PC-3 (cell line): ENCODE measurements around the gene TRIM47. TPM values are rescaled to one million over a fixed set of nuclear protein-coding genes. Genes with fewer than 3 reads are reported as not detected.

Source experiments
- ATAC-seq: fragments of 200-7000 bp; cut with Tn5 transposase; 2 replicates; pipeline ENCODE4 v1.9.1; 2020; ENCODE audit warnings: mild to moderate bottlenecking, moderate library complexity
- BruUV-seq: library from RNA; stranded (reverse); fragments of 400-500 nt; replicated peaks from 2 replicates; lab custom pipeline; 2021; lab: Mats Ljungman, UMichigan
- CTCF ChIA-PET: fragments of 300-600 bp; sonication (Branson Sonifier 250); formaldehyde crosslinking; loops from one replicate; lab custom pipeline; 2022; ENCODE audit warnings: antibody characterized with exemption; lab: Charles Lee
- POLR2A ChIA-PET: fragments of 300-600 bp; sonication (Branson Sonifier 250); formaldehyde crosslinking; loops from one replicate; lab custom pipeline; 2022; ENCODE audit warnings: antibody characterized with exemption; ENCODE audit not compliant: unreplicated experiment; lab: Charles Lee
- DNase-seq: peaks from one replicate; pipeline ENCODE4 v3.0.0-alpha.2; 2015
- H2AFZ ChIP-seq: fragments of 300-600 bp; sonication (generic); 2 replicates; pipeline ENCODE4 v1.6.0; 2016; ENCODE audit warnings: antibody characterized with exemption, low read length
- H3F3A ChIP-seq: fragments of 300-600 bp; sonication (generic); one replicate; pipeline ENCODE4 v1.6.0; 2017; ENCODE audit warnings: antibody characterized with exemption, low read length, control low read depth, mild to moderate bottlenecking; ENCODE audit not compliant: unreplicated experiment
- H3K27ac ChIP-seq: fragments of 300-600 bp; sonication (generic); 2 replicates; pipeline ENCODE4 v1.5.1; 2016; ENCODE audit warnings: mild to moderate bottlenecking, low read length
- H3K27me3 ChIP-seq: fragments of 300-600 bp; sonication (generic); 2 replicates; pipeline ENCODE4 v1.6.1; 2016; ENCODE audit warnings: low read length, mixed read lengths
- H3K36me3 ChIP-seq: fragments of 300-600 bp; sonication (generic); 2 replicates; pipeline ENCODE4 v1.6.1; 2016; ENCODE audit warnings: low read depth, mixed run types, low read length, mixed read lengths
- H3K4me1 ChIP-seq: fragments of 300-600 bp; sonication (generic); 2 replicates; pipeline ENCODE4 v1.5.1; 2016; ENCODE audit warnings: low read length; ENCODE audit not compliant: insufficient read depth
- H3K4me2 ChIP-seq: fragments of 300-600 bp; sonication (generic); 2 replicates; pipeline ENCODE4 v1.6.0; 2016; ENCODE audit warnings: low read length
- H3K4me3 ChIP-seq: fragments of 300-600 bp; sonication (generic); 2 replicates; pipeline ENCODE4 v1.5.1; 2016; ENCODE audit warnings: mild to moderate bottlenecking, low read length, mixed read lengths
- H3K79me2 ChIP-seq: fragments of 300-600 bp; sonication (generic); 2 replicates; pipeline ENCODE4 v1.6.1; 2017; ENCODE audit warnings: low read length, mixed read lengths
- H3K9ac ChIP-seq: fragments of 300-600 bp; sonication (generic); 2 replicates; pipeline ENCODE4 v1.6.0; 2016; ENCODE audit warnings: mild to moderate bottlenecking, low read length
- H3K9me2 ChIP-seq: fragments of 300-600 bp; sonication (generic); replicated peaks from 2 replicates; pipeline ENCODE4 v1.6.1; 2016; ENCODE audit warnings: mixed run types, low read length, mixed read lengths
- H3K9me3 ChIP-seq: fragments of 300-600 bp; sonication (generic); 2 replicates; pipeline ENCODE4 v1.6.1; 2016; ENCODE audit warnings: low read length, mixed read lengths
- H4K20me1 ChIP-seq: fragments of 300-600 bp; sonication (generic); 2 replicates; pipeline ENCODE4 v1.6.1; 2016; ENCODE audit warnings: low read length, mixed read lengths
- EZH2 ChIP-seq: fragments of 300-600 bp; sonication (generic); IDR thresholded peaks from one replicate; pipeline ENCODE4 v1.6.1; 2017; ENCODE audit warnings: antibody characterized with exemption, mild to moderate bottlenecking, low read length; ENCODE audit not compliant: unreplicated experiment
- EZH2phosphoT487 ChIP-seq: fragments of 300-600 bp; sonication (generic); IDR thresholded peaks from 2 replicates; pipeline ENCODE4 v1.6.1; 2018; ENCODE audit warnings: mild to moderate bottlenecking, antibody characterized with exemption, low read length, borderline replicate concordance
- intact Hi-C: fragments of 100-400 bp; cut with micrococcal nuclease; formaldehyde crosslinking; loops from 2 replicates; pipeline ENCODE4 v1.9.0; 2023
- total RNA-seq: library from RNA; depleted of rRNA; stranded (reverse); fragments of >200 nt; gene quantifications from 2 replicates; pipeline ENCODE4 v1.2.3, GENCODE V29; 2014
- TF ChIP-seq, protein P1 (sequence below): fragments of 300-600 bp; sonication (generic); conservative IDR thresholded peaks from 2 replicates; pipeline ENCODE4 v1.5.1; 2017; ENCODE audit warnings: antibody characterized with exemption, low read depth, mild to moderate bottlenecking, low read length

TRIM47 gene
- total RNA-seq, 1 experiment from 2014 or later: 73.7 TPM

DNA sequence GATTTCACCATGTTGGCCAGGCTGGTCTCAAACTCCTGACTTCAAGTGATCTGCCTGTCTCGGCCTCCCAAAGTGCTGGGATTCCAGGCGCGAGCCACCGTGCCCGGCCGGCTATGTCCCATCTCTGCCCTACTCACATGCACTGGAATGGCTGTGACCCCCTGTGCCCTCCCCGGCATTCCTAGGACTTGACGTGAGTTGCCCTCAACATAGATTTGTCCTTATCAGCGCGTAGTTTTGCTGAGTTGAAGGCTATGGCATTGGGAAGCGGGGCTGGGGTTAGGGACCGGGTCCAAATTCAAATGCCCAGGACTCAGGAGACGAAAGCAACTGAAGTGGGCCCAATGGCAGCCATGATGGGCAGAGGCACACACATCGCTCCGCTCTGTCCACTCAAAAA, 40.0 kb downstream of the TRIM47 start:
- no peak for TF ChIP-seq EZH2phosphoT487
- TF ChIP-seq, protein P1, sequence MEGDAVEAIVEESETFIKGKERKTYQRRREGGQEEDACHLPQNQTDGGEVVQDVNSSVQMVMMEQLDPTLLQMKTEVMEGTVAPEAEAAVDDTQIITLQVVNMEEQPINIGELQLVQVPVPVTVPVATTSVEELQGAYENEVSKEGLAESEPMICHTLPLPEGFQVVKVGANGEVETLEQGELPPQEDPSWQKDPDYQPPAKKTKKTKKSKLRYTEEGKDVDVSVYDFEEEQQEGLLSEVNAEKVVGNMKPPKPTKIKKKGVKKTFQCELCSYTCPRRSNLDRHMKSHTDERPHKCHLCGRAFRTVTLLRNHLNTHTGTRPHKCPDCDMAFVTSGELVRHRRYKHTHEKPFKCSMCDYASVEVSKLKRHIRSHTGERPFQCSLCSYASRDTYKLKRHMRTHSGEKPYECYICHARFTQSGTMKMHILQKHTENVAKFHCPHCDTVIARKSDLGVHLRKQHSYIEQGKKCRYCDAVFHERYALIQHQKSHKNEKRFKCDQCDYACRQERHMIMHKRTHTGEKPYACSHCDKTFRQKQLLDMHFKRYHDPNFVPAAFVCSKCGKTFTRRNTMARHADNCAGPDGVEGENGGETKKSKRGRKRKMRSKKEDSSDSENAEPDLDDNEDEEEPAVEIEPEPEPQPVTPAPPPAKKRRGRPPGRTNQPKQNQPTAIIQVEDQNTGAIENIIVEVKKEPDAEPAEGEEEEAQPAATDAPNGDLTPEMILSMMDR: no peak
- TF ChIP-seq EZH2: no peak
- no TSS peak for BruUV-seq
- H3K9ac ChIP-seq: no peak overlapping the region
- H3K36me3 ChIP-seq: no peaks in the 10 kb centered on the region; the same call in 1 of the 2 replicates
- H4K20me1 ChIP-seq: no peaks in the 10 kb centered on the region
- ATAC-seq (no peak), DNase-seq (no peak)
- no peaks in the 10 kb centered on the region for H3K79me2 ChIP-seq
- peaks cover under 1% of the 10 kb centered on the region; the same call in 1 of the 2 replicates for H3K4me1 ChIP-seq
- H3K27me3 ChIP-seq: no peaks in the 10 kb centered on the region
- no peak overlapping the region for H3K4me3 ChIP-seq
- ChIA-PET CTCF (no interaction called here), POLR2A (no interaction called here)
- H3K9me3 ChIP-seq: no peaks in the 10 kb centered on the region
- H2AFZ ChIP-seq: no peak overlapping the region
- no peak overlapping the region for H3K27ac ChIP-seq
- no peaks in the 10 kb centered on the region for H3K9me2 ChIP-seq
- no peak overlapping the region for H3K4me2 ChIP-seq
- intact Hi-C loops: no loop called here
- no peaks in the 10 kb centered on the region for H3F3A ChIP-seq

DNA sequence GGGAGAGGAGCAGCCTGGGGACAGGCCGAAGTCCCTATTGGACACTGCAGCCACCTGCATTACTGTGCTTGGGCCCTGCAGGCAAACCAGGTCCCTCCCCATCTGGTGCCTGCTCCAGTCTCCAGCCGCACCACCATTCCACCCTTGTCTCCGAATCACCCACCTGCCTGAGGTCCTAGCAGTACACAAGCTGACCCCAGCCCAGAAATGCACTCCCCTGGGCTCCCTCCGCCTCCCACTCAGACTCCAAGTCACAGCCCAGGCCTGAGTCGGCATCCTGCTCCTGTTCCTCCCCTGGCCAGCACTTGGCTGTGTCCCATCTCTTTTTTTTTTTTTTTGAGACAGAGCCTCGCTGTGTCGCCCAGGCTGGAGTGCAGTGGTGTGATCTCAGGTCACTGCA, 40.5 kb downstream of the TRIM47 start:
- no peak overlapping the region for H3K9ac ChIP-seq
- no peak overlapping the region for H2AFZ ChIP-seq
- ChIA-PET POLR2A (interaction anchor here (0.7 kb wide), 1 partner anchor 519 kb away, joined by 5 read pairs; no protein-coding TSS in a partner anchor), CTCF (no interaction called here)
- intact Hi-C loops: no loop called here
- H3K79me2 ChIP-seq: no peaks in the 10 kb centered on the region
- no peaks in the 10 kb centered on the region for H4K20me1 ChIP-seq
- no peak for ATAC-seq
- H3K36me3 ChIP-seq: no peaks in the 10 kb centered on the region; the same call in 1 of the 2 replicates
- H3K4me1 ChIP-seq: no peaks in the 10 kb centered on the region
- DNase-seq: no peak
- no peak overlapping the region for H3K4me3 ChIP-seq
- H3F3A ChIP-seq: no peaks in the 10 kb centered on the region
- BruUV-seq: no TSS peak
- H3K27me3 ChIP-seq: no peaks in the 10 kb centered on the region
- H3K9me3 ChIP-seq: no peaks in the 10 kb centered on the region
- no peaks in the 10 kb centered on the region for H3K9me2 ChIP-seq
- H3K27ac ChIP-seq: no peak overlapping the region
- TF ChIP-seq, protein P1: no peak
- TF ChIP-seq EZH2phosphoT487 (no peak), EZH2 (no peak)
- H3K4me2 ChIP-seq: no peak overlapping the region

DNA sequence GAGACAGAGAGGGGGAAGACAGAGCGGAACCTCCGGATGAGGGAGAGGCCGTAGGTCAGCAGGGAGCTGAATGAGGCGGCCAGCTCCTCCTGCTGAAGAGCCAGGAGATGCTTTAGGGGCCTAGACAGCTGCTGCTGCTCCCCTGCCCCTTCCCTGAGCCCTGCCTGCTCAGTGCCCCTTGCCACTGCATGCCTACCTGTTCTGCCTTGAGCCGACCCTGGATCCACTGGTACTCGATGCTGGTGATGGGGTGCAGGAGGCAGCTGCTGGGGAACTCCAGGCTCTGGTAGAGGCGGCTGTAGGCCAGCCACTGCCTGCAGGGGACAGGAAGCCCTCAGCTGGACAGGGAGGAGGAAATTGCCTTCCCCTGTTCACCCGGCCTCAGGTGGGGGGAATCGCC, 41.8 kb downstream of the TRIM47 start:
- intact Hi-C loops: no loop called here
- CTCF ChIA-PET: interaction anchor here (0.6 kb wide), 1 partner anchor 9 kb away, joined by 3 read pairs; no protein-coding TSS in a partner anchor
- no peaks in the 10 kb centered on the region; the same call in 1 of the 2 replicates for H3K36me3 ChIP-seq

More for the DNA sequence above, 41.8 kb downstream of the TRIM47 start:
- Histone ChIP-seq H3K9me3 (no peaks in the 10 kb centered on the region), H2AFZ (no peak overlapping the region), H3K9me2 (no peaks in the 10 kb centered on the region), H3F3A (no peaks in the 10 kb centered on the region), H3K27me3 (no peaks in the 10 kb centered on the region), H3K4me3 (no peak overlapping the region), H3K79me2 (no peaks in the 10 kb centered on the region), H3K4me2 (no peak overlapping the region), H3K27ac (no peak overlapping the region), H3K4me1 (peaks cover 9% of the 10 kb centered on the region), H3K9ac (no peak overlapping the region), H4K20me1 (no peaks in the 10 kb centered on the region)
- DNase-seq: no peak
- TF ChIP-seq EZH2phosphoT487 (no peak), EZH2 (no peak)
- TF ChIP-seq, protein P1: no peak
- no TSS peak for BruUV-seq
- no peak for ATAC-seq
- POLR2A ChIA-PET: interaction anchor here (0.6 kb wide), 1 partner anchor 57 kb away, joined by 5 read pairs; no protein-coding TSS in a partner anchor
